Activated CD8-positive, alpha-beta memory T cell treated with anti-CD3 and anti-CD28 coated beads, Interleukin-2, amount 50 U/mL, for 1 hour (primary cell): ENCODE measurements around the gene MLXIP.

Experiments
- DNase-seq: peaks from one replicate; pipeline ENCODE4 v3.0.0-alpha.2; 2020; ENCODE audit errors: extremely low read depth

The MLXIP gene

GRCh38 chr12:122126342-122126635 lies 47.7 kb downstream of the MLXIP start:
- DNase-seq: no peak

- DNase-seq: no peak
These were observed 48.4 kb downstream of the MLXIP start for GRCh38 chr12:122126713-122127597.

- DNase-seq: no peak
These were observed 49.3 kb downstream of the MLXIP start for GRCh38 chr12:122127839-122128238.

- no peak for DNase-seq
These were observed 49.9 kb downstream of the MLXIP start for GRCh38 chr12:122128481-122128880.

- DNase-seq: no peak
These were observed 50.6 kb downstream of the MLXIP start for GRCh38 chr12:122129131-122129530.

GRCh38 chr12:122130150-122130549 lies 51.6 kb downstream of the MLXIP start:
- no peak for DNase-seq

GRCh38 chr12:122133192-122133950 lies 54.8 kb downstream of the MLXIP start:
- no peak for DNase-seq

GRCh38 chr12:122135437-122136031 lies 57.0 kb downstream of the MLXIP start:
- DNase-seq: no peak

GRCh38 chr12:122137229-122137628 lies 58.7 kb downstream of the MLXIP start:
- no peak for DNase-seq

- DNase-seq: no peak
These were observed 59.1 kb downstream of the MLXIP start for GRCh38 chr12:122137681-122138080.

GRCh38 chr12:122138181-122138580 lies 59.6 kb downstream of the MLXIP start:
- DNase-seq: no peak

- no peak for DNase-seq
These were observed 60.1 kb downstream of the MLXIP start for GRCh38 chr12:122138616-122139015.

GRCh38 chr12:122139266-122139665 lies 60.7 kb downstream of the MLXIP start:
- no peak for DNase-seq

- DNase-seq: no peak
These were observed 61.4 kb downstream of the MLXIP start for GRCh38 chr12:122139941-122140340.

GRCh38 chr12:122140467-122141257 lies 62.1 kb downstream of the MLXIP start:
- DNase-seq: no peak

- DNase-seq: no peak
These were observed 63.6 kb downstream of the MLXIP start for GRCh38 chr12:122141911-122142725.

GRCh38 chr12:122142857-122143256 lies 64.3 kb downstream of the MLXIP start:
- no peak for DNase-seq

GRCh38 chr12:122144885-122145284 lies 66.3 kb downstream of the MLXIP start:
- DNase-seq: no peak

GRCh38 chr12:122145505-122146330 lies 67.2 kb downstream of the MLXIP start:
- DNase-seq: no peak
